Measurements from ENCODE around the gene WRAP53. TPM values are rescaled to one million over a fixed set of nuclear protein-coding genes. Genes with fewer than 3 reads are reported as not detected.

The WRAP53 gene
- total RNA-seq, 2 donors from 2014 or later, result 3.4 to 5.6 TPM

DNA sequence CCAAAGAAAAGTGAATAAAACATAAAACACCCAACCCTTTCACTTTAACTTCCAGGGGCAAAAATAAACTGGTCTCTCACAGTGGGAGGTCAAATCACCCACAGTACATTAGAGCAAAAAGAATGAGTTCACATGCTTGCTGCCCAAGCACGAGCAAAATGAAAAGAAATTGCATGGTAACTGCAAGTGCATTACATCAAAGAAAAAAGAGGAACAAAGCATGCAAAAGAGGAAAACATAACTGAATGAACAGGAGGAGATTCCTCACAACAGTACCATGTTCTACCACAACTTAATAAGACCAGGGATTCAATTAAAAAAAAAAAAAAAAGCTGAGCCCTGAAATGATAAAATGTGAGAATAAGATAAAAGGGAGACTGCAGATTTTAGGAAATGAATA is 41.5 kb downstream of the WRAP53 start:
- ATAC-seq (no peak), DNase-seq (no peak)
- no peaks in the 10 kb centered on the region for H3K4me1 ChIP-seq
- no peak overlapping the region for H3K4me3 ChIP-seq
- no peaks in the 10 kb centered on the region for H3K27me3 ChIP-seq
- no peak for TF ChIP-seq POLR2A (IDR thresholded peaks at IDR 0.05)
- TF ChIP-seq, protein P1, sequence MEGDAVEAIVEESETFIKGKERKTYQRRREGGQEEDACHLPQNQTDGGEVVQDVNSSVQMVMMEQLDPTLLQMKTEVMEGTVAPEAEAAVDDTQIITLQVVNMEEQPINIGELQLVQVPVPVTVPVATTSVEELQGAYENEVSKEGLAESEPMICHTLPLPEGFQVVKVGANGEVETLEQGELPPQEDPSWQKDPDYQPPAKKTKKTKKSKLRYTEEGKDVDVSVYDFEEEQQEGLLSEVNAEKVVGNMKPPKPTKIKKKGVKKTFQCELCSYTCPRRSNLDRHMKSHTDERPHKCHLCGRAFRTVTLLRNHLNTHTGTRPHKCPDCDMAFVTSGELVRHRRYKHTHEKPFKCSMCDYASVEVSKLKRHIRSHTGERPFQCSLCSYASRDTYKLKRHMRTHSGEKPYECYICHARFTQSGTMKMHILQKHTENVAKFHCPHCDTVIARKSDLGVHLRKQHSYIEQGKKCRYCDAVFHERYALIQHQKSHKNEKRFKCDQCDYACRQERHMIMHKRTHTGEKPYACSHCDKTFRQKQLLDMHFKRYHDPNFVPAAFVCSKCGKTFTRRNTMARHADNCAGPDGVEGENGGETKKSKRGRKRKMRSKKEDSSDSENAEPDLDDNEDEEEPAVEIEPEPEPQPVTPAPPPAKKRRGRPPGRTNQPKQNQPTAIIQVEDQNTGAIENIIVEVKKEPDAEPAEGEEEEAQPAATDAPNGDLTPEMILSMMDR (IDR thresholded peaks at IDR 0.05), result no peak
- no peaks in the 10 kb centered on the region for H3K36me3 ChIP-seq (replicated peaks in 1 of 2; ENCODE audit: insufficient read depth in 1 of 2, low read depth in 2 of 2)
- H3K9me3 ChIP-seq, result no peaks in the 10 kb centered on the region
- WGBS, 2 donors, result 53 to 76% methylated on average over 1 of the region's 1 CpG
- no peak overlapping the region for H3K27ac ChIP-seq
- intact Hi-C loops (cut with DNase I), result no loop called here

DNA sequence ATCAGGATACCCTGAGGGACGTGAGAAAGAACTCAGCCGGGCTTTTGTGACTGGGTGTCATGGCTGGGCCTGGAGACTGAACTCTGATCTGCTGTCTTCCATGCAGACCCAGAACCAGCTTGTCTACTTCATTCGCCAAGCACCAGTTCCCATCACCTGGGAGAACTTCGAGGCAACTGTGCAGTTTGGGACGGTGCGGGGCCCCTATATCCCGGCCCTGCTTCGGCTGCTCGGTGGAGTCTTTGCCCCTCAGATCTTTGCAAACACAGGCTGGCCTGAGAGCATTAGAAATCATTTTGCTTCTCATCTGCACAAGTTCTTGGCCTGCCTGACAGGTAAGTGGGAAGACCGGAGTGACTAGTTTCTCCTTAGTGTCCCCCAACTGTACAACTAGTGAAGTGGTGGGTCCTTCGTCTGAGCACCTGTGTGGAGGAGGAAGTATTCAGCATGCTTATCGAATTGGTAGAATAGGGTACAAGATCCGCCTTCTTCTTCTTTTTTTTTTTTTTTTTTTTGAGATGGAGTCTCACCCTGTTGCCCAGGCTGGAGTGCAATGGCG is 44.8 kb downstream of the WRAP53 start:
- H3K9me3 ChIP-seq, result no peaks in the 10 kb centered on the region
- H3K4me3 ChIP-seq, result no peak overlapping the region
- H3K36me3 ChIP-seq (replicated peaks in 1 of 2; ENCODE audit: insufficient read depth in 1 of 2, low read depth in 2 of 2), result no peaks in the 10 kb centered on the region
- no peak for ATAC-seq
- TF ChIP-seq, protein P1 (IDR thresholded peaks at IDR 0.05), result no peak
- no peak for TF ChIP-seq POLR2A (IDR thresholded peaks at IDR 0.05)
- intact Hi-C loops (cut with DNase I), result no loop called here
- no peaks in the 10 kb centered on the region for H3K4me1 ChIP-seq
- no peaks in the 10 kb centered on the region for H3K27me3 ChIP-seq
- 72 to 76% methylated on average over 14 of the region's 14 CpGs for WGBS, 2 donors
- H3K27ac ChIP-seq, result no peak overlapping the region
- DNase-seq, result no peak

DNA sequence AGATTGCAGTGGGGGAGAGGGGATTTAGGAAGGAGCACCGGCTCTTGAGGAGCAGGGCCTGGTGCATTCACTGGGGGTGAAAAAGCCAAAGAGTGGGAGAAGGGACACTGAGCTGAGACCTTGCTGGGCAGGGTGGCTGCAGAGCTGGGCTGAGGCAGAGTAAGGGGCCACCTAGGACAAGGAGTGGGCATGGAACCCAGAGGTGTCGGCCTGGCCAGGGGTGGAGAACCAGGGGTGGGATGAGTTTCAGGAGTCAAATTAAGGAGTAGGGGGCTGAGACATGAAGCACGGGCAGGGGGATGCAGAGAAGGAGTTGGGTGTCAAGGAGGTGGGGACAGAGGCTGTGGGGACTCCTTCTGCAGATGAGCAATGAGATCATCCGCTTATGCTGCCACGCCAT is 49.3 kb downstream of the WRAP53 start:
- TF ChIP-seq POLR2A (IDR thresholded peaks at IDR 0.05), result no peak
- TF ChIP-seq, protein P1 (IDR thresholded peaks at IDR 0.05), result no peak
- Histone ChIP-seq H3K36me3 (replicated peaks in 1 of 2; ENCODE audit: insufficient read depth in 1 of 2, low read depth in 2 of 2) (no peaks in the 10 kb centered on the region), H3K4me1 (no peaks in the 10 kb centered on the region), H3K9me3 (no peaks in the 10 kb centered on the region), H3K27ac (no peak overlapping the region), H3K4me3 (no peak overlapping the region), H3K27me3 (peaks cover 0 to 4% of the 10 kb centered on the region in 2 donors)
- ATAC-seq (no peak), DNase-seq (no peak)
- 78 to 80% methylated on average over 5 of the region's 5 CpGs for WGBS, 2 donors
- intact Hi-C loops (cut with DNase I), result no loop called here

DNA sequence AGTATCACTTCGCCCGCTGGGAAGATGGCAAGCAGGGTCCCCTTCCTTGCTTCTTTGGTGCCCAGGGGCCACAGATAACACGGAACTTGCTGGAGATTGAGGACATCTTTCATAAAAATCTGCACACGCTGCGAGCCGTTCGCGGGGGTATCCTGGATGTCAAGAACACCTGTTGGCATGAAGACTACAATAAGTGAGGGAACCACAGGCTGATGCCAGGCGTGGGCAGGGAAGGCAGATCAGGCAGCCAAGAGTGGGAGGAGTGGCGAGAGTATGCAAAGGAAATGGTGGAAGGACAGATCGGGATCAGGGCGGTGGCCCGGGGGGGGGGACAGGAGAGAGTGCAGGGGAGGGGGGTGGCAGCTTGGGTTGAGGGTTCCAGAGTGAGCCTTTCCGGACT is 51.5 kb downstream of the WRAP53 start:
- WGBS, 2 donors, result 27 to 35% methylated on average over 14 of the region's 14 CpGs
- intact Hi-C loops (cut with DNase I), result loop anchor here (5.0 kb wide), 1 partner anchor 108 kb away; no protein-coding TSS in a partner anchor
- H3K4me1 ChIP-seq, result no peaks in the 10 kb centered on the region

More for the DNA sequence above, 51.5 kb downstream of the WRAP53 start:
- no peaks in the 10 kb centered on the region for H3K9me3 ChIP-seq
- TF ChIP-seq, protein P1 (IDR thresholded peaks at IDR 0.05), result no peak
- no peak for TF ChIP-seq POLR2A (IDR thresholded peaks at IDR 0.05)
- no peaks in the 10 kb centered on the region for H3K36me3 ChIP-seq (replicated peaks in 1 of 2; ENCODE audit: insufficient read depth in 1 of 2, low read depth in 2 of 2)
- H3K27ac ChIP-seq, result no peak overlapping the region
- peaks cover 0 to 4% of the 10 kb centered on the region in 2 donors for H3K27me3 ChIP-seq
- H3K4me3 ChIP-seq, result no peak overlapping the region
- ATAC-seq (no peak), DNase-seq (peak in 1 of 4 donors; percentile 21)
